Stimulated activated CD8-positive, alpha-beta memory T cell treated with anti-CD3 and anti-CD28 coated beads, Interleukin-4, amount 100 ng/mL, for 4 hours (primary cell): ENCODE results near the gene SERAC1.

Experiments
- DNase-seq, 2 donors: peaks; one replicate each; pipeline ENCODE4 v3.0.0-alpha.2; 2020; ENCODE audit warnings: low read depth in 2 of 2, low spot score in 1 of 2

SERAC1 gene

DNA sequence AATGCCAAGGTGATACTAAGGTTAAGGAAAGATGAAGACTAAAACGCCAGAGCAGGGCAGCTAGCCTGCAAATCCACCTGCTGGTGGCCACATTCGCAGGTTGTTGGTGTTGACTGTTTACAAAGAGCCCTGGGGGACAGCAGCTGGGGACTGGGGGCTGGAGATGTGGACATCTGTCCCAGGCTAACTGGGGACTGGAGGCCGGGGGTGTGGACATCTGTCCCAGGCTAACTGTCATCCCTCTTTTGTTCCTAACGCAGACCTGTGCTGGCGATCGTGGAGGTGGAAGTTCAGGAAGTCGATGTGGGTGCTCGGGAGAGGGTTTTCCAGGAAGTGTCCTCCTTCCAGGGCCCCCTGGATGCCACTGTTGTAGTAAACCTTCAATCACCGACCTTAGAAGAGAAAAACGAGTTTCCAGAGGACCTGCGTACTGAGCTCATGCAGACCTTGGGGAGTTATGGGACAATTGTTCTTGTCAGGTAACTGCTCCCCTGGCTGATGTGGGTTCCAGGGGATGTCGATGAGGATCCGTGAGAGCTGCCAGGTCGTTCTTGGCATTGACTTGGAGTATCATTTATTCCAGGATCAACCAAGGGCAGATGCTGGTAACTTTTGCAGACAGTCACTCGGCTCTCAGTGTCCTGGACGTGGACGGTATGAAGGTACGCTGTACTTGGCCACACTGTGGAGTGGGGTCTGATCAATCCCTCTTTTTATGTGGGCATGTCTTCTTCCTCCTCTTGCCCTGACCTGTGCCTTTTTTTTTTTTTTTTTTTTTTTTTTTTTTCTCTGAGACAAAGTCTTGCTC lies 87.0 kb downstream of the SERAC1 start:
- no peak for DNase-seq

DNA sequence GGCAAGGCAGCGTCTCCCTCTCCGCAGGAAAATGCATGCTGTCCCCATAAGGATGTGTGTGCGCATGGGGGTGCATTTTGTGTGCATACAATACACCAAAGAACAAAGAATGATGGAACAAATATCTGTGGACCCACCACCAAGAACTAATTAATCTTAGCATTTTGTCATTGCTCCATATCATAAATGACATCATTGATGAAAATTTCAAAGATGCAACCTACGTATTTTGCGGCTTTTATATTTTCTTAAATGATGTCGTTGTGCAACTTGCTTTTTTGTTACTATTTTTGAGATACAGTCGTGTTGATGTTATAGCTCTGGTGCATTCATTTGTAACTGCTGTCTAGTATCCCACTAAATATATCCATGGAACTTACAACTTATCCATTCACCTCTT lies 89.7 kb downstream of the SERAC1 start:
- no peak for DNase-seq

DNA sequence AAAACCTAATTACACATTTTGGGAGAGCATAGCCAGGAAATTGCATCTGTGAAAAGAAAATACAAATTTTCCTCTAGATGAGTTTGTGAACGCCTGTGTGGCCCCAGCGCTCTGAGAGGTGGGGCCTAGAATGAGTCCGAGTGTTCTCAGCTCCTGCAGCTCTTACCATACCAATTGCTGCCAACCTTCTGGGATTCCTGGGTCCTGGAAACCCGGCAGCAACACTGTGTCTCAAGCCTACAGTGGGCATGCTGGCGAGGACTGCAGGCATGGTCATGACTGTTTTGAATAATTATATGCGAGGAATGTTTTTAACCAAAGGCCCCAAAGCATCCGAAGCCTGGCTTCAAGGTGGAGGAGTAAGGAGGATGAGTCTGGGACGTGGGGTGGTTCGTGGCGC lies 90.4 kb downstream of the SERAC1 start:
- no peak for DNase-seq

DNA sequence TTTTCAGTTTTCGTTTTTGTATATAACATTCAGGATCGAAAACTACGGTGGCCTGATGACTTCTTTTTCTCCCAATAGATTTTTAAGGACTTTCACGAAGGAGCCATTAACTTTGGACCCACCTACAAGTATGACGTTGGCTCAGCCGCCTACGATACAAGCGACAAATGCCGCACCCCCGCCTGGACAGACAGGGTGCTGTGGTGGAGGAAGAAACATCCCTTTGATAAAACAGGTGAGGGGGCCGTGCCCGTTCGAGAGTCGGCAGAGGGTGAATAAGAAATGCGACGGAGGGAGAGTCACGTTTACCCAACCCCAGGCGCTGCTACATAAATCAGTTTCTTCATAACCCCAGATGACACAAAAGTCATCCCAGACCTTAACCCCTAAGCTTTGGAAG lies 91.5 kb downstream of the SERAC1 start:
- DNase-seq, result no peak

DNA sequence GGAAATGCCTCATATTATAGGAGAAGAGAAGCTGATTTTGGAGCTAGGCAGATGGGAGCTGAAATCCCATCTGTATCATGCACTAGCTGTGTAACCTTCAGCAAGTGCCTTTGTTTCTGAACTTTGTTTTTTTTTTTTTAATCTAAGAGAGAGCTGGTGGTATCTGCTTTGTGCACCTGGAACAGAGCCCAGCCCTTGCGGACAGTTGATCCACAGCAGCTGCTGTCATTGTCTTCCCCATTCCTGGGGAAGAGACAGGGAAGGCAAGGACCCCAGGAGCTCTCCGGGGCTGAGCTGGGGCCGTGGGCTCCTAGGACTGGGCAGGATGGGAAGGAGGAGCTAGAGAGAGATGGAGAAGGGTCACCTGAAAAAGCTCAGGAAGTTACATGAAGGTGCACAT lies 94.3 kb downstream of the SERAC1 start:
- no peak for DNase-seq

DNA sequence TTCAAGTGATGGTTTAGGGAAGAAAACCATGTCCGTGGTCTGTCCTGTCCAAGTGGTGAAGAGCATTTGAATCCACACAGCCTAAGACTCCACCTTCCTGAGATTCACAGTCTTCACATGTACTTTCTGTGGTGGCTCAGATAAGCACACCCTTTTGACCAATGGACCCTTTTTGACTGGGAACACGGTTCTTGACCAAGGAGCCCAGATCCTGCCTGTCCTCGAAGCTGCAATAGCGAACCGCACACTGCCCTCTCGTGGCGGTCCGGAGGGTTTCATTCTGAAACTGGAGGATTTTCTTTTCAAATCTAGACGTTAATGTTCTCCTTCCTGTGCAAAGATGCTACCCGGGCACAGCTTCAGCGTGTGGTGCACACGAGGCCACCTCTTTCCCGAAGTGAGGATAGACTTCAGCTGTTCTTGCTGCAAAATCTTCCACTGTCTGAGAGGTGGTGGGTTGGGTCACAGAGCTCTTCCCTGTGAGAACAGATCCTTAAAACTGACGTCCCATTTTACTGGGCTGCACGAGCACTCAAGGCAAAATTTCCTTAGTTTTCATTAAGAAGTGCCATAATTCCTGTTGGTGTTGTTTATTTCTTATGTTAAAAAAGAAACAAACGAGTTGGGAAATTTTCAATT lies 95.9 kb downstream of the SERAC1 start:
- DNase-seq, result peak; percentile 29 to 47

DNA sequence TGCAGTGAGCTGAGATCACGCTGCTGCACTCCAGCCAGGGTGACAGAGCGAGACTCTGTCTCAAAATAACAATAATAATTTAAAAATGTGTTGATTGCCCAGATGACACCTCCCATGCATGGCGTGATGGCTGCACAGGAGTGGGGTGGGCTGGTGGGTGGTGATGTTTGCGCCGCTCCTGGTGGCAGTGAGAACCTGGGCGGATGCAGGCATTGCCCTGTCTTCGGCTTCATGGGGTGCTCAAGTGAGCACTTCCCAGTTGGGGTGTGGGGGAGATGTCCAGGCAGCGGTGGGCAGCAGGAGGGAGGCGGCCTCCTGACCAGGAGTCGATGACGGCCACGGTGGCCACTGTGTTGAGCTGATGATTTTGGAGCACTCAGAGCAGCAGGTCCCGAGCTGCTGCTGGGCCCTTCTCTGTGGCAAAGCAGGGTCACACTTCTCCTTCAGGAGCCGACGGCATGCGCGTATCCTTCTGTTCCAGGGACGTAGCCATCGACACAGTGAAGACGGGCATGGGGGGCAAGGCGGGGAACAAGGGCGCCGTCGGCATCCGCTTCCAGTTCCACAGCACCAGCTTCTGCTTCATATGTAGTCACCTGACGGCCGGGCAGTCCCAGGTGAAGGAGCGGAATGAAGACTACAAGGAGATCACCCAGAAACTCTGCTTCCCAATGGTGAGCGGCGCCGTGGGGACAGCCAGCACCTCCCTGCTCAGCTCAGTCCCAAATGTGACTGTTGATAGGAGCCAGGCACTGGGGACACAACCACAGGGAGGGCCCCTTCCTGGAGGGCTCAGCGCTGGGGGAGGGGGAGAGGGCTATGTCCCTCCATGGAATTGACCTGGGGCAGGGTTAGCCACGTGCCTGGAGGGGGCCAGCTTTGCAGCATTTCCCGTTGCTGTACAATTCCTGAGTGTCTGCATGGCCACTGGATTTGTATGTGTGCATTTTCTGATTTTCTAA lies 96.7 kb downstream of the SERAC1 start:
- DNase-seq, result no peak

DNA sequence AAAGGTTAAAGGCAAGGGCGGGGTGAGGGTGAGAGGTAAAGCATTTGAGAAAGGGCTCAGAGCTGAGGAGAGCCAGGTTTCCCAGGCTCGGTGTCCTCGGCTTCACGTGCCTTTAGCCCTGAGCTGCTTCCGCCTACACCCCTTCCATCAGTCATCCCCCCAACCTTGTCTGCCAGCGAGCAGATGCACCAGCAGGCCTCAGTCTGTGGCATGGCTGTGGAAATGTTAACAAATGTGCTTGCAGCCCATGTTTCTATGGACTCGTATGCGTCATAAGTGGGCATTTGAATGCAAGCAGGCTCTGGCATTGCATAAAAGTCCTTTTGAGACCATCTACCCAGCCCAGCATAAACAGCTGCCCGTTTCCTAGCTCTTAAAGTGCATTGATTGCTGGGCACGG lies 97.5 kb downstream of the SERAC1 start:
- DNase-seq, result no peak

DNA sequence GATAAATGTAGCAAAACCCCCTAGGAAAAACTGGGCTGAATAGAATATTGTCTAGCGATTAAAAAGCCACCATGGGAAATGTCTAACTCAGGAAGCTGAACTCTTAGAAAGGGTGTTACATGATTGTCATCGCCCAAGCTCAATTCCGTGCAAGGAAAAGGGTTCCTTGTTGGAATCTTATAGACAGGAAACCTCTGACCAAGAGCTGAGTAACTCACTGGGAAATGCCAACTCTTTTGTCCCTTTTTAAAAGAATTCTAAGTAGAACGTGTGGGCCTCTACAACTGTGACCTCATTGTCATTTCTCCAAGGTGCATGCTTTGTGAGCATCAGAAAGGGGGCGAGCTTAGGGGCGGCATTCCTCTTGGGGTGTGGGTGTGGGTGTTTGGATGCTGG lies 98.3 kb downstream of the SERAC1 start:
- no peak for DNase-seq

DNA sequence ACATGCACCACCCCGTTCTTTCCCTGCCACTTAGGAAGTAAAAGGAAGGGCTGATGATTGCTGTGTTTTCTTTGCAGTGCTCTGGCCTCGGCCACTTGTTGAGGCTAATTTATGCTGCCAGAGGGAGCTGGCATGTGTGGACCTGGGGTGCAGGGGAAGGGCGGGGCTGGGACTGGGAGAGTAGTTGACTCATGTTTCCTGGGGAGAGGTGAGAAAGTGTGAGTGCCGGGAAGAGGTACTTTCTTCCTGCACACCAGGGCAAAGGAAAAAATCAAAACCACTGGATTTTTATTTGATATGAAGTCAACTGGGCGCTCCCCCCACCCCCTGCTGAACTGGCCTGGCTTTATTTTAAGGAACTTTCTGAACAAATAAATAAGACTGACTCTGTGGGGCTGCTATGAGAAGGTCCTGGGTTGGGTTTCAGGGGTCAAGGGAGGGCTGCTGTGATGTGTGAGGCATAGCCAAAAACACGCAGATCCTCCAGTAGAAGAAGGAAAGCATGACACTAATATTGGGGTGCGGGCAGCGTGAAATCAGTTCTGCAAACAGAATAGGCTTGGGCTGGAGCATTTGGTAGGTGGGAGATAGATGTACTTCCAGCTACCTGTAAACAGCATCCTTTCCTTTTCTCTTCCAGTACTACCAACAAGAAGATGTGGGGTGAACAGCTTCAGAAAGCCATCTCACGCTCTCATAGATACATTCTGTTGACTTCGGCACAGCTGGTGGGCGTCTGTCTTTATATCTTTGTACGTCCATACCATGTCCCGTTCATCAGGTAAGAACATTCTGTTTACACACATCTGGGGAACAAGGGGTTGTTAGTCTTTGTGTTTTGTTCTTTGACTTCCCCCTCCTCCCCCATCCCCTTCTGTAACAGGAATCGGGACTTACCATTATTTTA lies 98.9 kb downstream of the SERAC1 start:
- DNase-seq, result no peak

DNA sequence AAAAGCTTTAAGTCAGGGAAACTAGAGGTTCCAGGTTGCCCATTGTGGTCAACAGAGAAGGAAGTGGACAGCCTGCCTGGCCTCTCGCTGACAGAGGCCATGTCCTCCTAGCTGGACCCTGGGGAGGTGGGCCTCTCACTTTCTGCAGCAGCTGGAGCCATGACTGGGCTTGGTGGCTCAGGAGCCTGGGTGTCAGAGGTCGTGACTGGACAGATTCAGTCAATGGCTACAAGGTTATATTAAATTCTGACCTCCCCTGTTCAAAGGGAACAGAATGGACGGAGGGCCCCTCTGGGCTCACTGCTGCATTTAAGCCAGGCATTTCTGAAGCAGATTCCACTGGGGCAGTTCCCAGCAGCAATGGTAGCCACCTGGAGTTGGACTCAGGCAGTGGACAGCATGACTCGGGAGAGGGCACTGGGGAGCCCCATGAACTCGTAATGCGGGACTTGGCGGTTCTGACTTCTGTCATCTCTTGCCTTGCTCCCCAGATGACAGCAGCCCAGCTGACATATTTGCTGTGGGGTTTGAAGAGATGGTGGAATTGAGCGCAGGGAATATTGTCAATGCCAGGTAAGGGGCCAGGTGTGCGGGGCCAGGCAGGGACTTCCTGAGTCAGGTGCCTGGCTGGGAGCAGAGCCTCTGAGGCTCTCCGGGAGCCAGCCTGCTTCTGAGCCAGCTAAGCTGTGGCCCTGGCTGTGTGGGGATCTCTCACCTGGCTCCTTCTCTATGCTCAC lies 99.7 kb downstream of the SERAC1 start:
- DNase-seq, result no peak

DNA sequence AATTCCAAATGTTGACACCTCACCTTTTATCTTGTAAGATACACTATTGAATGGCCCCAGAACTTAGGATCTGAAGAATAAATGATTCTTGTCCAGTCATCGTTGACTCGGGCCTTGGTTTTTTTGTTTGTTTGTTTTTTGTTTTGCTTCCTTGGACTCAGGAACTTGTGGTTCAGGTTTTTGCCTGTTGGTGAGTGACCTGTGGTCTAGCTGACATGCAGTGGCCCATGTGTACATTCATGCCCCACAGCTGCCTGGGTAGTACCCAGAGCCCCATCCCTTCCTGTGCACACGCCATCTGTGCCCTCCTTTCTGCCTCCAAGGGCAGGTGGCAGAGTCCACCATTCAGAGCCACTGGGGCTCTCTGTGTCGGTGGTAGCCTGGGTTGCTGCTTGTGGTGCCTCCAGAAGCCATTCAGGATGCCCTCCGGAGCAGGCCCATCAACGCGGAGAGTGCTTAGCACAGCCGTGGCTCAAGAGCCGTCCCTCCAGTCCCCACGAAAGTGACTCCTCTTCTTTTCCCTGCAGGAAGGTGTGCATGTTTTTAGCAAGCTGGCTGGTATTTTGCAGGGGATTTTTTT lies 100.5 kb downstream of the SERAC1 start:
- no peak for DNase-seq

DNA sequence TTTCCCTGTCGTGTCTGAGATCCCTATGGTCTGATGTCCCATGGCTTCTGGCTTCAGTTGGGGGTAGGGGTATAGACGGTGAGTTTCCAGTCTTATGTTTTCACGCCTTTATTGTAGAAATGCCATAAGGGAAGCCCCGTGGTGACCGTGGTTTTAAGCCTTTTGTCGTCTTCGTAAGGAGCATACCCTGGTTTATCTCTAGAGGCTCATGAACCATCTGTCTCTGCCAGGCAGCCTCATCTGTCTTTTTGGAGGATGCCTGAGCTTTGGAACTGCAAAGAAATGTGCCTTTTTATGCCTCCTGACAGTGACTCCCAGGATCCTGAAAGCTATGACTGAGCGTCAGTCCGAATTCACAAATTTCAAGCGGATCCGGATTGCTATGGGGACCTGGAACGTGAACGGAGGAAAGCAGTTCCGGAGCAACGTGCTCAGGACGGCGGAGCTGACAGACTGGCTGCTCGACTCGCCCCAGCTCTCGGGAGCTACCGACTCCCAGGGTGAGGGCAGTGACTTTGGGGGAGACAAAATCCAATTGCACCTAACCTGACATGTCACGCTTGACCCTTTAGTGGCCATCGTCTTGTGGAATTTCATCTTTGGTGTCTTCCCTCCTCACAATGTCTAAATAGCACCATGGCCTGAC lies 101.8 kb downstream of the SERAC1 start:
- no peak for DNase-seq

DNA sequence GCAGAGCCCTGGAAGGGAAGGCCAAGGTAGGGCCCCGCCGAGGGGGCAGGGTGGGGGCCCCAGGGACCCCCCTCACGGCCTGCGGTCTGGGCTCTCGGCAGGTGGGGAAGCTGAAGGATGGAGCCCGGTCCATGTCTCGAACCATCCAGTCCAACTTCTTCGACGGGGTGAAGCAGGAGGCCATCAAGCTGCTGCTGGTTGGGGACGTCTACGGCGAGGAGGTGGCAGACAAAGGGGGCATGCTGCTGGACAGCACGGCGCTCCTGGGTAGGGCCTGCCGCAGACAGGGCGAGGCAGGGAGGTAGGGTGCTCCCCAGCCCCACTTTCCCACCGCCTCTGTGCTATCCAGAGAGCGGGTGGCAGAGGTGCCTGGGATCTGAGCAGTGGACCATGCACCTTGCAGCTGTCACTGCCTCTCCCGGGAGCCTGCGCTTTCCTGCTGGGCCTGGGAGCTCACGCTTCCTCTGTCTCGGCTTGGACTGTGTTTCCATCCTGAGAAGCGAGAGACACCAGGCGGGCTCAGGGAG lies 103.3 kb downstream of the SERAC1 start:
- no peak for DNase-seq

DNA sequence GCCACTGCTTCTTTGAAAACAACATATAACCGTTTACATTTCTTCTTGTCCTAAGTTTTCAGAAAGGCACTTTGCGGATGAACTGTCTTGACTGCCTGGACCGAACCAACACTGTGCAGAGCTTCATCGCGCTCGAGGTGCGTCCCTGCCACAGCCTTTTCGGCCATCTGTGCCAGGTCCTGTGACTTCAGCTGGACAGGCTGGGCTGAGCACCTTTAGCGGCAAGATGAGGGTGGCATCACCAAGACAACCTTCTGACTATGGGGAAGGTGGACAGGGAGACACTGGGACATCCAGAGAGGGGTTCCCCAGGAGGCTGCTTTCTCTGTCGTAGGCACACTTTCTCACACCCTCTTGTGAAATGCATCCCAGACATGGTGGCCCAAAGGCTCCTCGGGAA lies 104.3 kb downstream of the SERAC1 start:
- DNase-seq, result no peak

DNA sequence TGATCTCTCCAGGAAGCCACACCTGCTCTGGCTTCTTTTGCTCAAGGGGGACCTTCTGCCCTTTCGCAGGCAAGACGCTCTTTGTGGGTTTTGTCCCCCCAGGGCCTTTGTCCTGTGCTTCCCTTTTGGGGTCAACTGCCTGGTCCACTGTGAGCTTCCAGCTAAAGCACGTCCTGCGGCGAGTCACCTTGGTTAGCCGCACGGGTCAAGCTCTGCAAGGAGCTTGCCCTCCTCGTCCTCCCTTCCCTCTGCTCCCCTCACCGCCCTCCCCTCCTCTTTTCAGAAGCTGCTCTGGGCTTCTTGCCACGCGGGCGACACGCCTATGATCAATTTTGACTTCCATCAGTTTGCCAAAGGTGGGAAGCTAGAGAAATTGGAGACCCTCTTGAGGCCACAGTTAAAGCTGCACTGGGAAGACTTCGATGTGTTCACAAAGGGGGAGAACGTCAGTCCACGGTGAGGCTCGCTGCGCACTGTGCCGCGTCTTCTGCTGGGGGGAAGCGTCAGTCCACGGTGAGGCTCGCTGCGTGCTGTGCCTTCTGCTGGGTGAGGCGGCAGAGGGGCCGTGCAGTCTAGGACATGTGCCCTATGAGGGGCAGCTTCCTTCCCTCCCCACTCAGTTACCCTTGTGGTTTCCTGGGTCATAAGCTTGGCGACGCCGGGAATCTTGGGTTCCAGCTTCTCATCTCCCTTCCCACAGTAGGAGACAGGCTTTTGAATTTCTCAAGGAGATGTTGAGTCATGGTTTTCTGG lies 106.2 kb downstream of the SERAC1 start:
- no peak for DNase-seq

DNA sequence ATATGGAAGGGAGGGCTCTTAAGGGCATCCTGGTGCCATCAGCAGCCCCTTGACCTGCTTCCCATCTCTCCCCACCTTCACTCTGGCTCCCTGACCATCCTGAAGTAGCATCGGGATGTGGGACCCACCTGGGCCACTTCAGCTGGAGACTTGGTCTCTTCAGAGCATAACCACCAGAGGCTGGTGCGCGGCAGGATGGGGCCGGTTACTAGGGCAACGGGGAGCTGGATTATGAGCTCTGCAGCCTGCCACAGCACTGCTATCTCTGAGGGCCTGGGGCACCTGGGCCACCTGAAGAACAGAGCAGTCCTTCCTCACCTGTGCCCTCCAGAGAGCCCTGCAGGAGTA lies 106.7 kb downstream of the SERAC1 start:
- DNase-seq, result no peak
